HepG2 (cell line): ENCODE measurements around the gene ZBTB46. TPM values are rescaled to one million over a fixed set of nuclear protein-coding genes. Genes with fewer than 3 reads are reported as not detected.
A peak's percentile ranks its signal among the peaks of the same experiment; 100 is the strongest.

Experiments
- IRX3 ChIP-seq: sonication (generic); formaldehyde crosslinking; IDR thresholded peaks from 2 replicates; pipeline ENCODE4 v1.8.1; 2023; ENCODE audit warnings: mild to moderate bottlenecking, low read depth, missing genetic modification reagents, borderline replicate concordance
- KDM3A ChIP-seq: IDR thresholded peaks from 2 replicates; pipeline ENCODE4 v1.6.1; 2018; ENCODE audit warnings: low read depth, missing compliant biosample characterization
- RCOR2 ChIP-seq: IDR thresholded peaks from 2 replicates; pipeline ENCODE4 v1.6.1; 2016; ENCODE audit warnings: missing biosample characterization, missing genetic modification reagents
- RFXAP ChIP-seq: sonication (generic); formaldehyde crosslinking; IDR thresholded peaks from 2 replicates; pipeline ENCODE4 v1.4.0; 2020; ENCODE audit warnings: missing genetic modification reagents, borderline replicate concordance
- SOX13 ChIP-seq, 3 experiments: fragments of 450-650 bp in 1 of 3; sonication (generic) in 1 of 3; formaldehyde crosslinking in 1 of 3; IDR thresholded peaks in 2 of 3; conservative IDR thresholded peaks in 1 of 3; 2 replicates each; pipeline versions ENCODE4 v1.5.0 to v1.6.1; 2016 to 2020; ENCODE audit warnings: antibody characterized with exemption in 1 of 3, mild to moderate bottlenecking in 1 of 3, missing compliant biosample characterization in 1 of 3, missing genetic modification reagents in 1 of 3, moderate library complexity in 1 of 3
- ZNF501 ChIP-seq: sonication (generic); formaldehyde crosslinking; IDR thresholded peaks from 2 replicates; pipeline ENCODE4 v1.5.1; 2020; ENCODE audit warnings: mild to moderate bottlenecking, moderate library complexity, missing genetic modification reagents
- ZNF550 ChIP-seq: sonication (generic); formaldehyde crosslinking; IDR thresholded peaks from 2 replicates; pipeline ENCODE4 v1.4.0; 2020; ENCODE audit warnings: mild to moderate bottlenecking, missing genetic modification reagents, borderline replicate concordance
- ZNF589 ChIP-seq: sonication (generic); formaldehyde crosslinking; conservative IDR thresholded peaks from 2 replicates; pipeline ENCODE4 v1.8.0; 2022; ENCODE audit warnings: mild to moderate bottlenecking, moderate library complexity, missing genetic modification reagents
- ZNF619 ChIP-seq: sonication (generic); formaldehyde crosslinking; IDR thresholded peaks from 2 replicates; pipeline ENCODE4 v1.4.0; 2020; ENCODE audit warnings: mild to moderate bottlenecking, missing genetic modification reagents
- polyA plus RNA-seq, 8 experiments: library from polyadenylated mRNA; depleted of rRNA in 3 of 8; stranded (reverse) in 7 of 8; unstranded in 1 of 8; fragments of >200 nt; fragmentation: Illumina TruSeq in 4 of 8; extraction: Trizol in 4 of 8; gene quantifications; 2 replicates each; pipeline versions ENCODE4 v1.2.1 to v1.2.3, GENCODE V29; 2011 to 2016; ENCODE audit warnings: low read depth in 4 of 8, missing spikeins in 1 of 8, mixed read lengths in 1 of 8; ENCODE audit not compliant: insufficient read depth in 1 of 8
- total RNA-seq, 5 experiments: library from RNA; depleted of rRNA; stranded (reverse); fragments of >200 nt; fragmentation: Illumina TruSeq; extraction: Trizol; gene quantifications; 2 replicates each; pipeline ENCODE4 v1.2.3, GENCODE V29; 2016; ENCODE audit warnings: low read depth in 1 of 5
- TF ChIP-seq, protein P1 (sequence below): sonication (generic); formaldehyde crosslinking; IDR thresholded peaks from 2 replicates; pipeline ENCODE4 v1.9.0; 2021; ENCODE audit warnings: missing genetic modification reagents, mild to moderate bottlenecking, borderline replicate concordance
- TF ChIP-seq, protein P2 (sequence below): sonication (generic); formaldehyde crosslinking; IDR thresholded peaks from one replicate; pipeline ENCODE4 v1.5.1; 2020; ENCODE audit warnings: mild to moderate bottlenecking, missing genetic modification reagents; ENCODE audit errors: not compliant biosample characterization
- TF ChIP-seq, protein P3 (sequence below): sonication (generic); formaldehyde crosslinking; IDR thresholded peaks from 2 replicates; pipeline ENCODE4 v1.5.1; 2020; ENCODE audit warnings: missing genetic modification reagents, mild to moderate bottlenecking, borderline replicate concordance
- TF ChIP-seq, protein P4 (sequence below): sonication (generic); formaldehyde crosslinking; IDR thresholded peaks from 2 replicates; pipeline ENCODE4 v1.8.0; 2022; ENCODE audit warnings: mild to moderate bottlenecking, missing genetic modification reagents, borderline replicate concordance

Gene ZBTB46
- total and polyA plus RNA-seq, 2 of the 13 experiments (the other 11 are each of a cell fraction or from before 2014, with no cell fraction given) = 1.6 to 13.5 TPM

DNA sequence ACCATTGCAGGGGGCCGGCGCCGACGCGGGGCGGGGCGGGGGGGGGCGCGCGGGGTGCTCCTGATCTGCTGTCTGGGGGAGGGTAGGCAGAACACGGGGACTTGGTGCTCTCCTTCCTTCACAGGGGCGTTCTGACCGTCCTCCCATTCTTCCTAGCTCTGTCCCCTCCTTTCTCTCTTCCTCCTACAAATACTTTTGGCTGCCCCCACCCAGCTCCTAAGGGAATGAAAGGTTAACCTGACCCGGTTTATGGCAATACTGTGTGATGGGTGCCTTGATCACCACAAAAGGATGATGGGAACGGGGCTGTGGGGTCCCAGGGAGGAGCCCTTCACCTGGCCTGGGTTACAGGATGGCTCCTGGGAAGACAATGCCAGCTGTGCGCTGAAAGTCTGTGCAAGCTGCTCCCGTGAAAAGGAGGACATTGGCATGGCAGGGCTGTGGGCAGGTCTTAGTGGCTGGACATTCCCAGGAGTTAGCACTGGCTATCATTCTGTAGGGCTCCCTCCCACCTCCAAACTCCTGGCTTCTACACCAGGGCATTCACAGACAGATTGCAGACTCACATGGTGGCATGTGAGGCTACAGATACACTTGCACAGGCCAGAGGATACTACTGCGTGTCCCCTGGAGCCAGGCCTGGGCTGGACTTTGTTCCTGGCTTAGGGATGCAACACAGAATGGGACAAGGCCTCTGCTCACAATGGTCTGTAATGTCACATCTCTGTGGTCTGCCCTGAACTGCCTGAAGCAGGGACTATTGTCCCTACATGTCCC lies 32.1 kb upstream of the ZBTB46 start (continued):
- TF ChIP-seq SOX13 (IDR thresholded peaks at IDR 0.05) = no peak
- TF ChIP-seq SOX13 (CRISPR knock-in tag; conservative IDR thresholded peaks at IDR 0.05 in 1 of 2, IDR thresholded peaks at IDR 0.05 in 1 of 2) = peak in 1 of 2 experiments; percentile 59; a peak in 1 of 4 replicates
- TF ChIP-seq RFXAP (CRISPR knock-in tag) = no peak
- TF ChIP-seq, protein P1, sequence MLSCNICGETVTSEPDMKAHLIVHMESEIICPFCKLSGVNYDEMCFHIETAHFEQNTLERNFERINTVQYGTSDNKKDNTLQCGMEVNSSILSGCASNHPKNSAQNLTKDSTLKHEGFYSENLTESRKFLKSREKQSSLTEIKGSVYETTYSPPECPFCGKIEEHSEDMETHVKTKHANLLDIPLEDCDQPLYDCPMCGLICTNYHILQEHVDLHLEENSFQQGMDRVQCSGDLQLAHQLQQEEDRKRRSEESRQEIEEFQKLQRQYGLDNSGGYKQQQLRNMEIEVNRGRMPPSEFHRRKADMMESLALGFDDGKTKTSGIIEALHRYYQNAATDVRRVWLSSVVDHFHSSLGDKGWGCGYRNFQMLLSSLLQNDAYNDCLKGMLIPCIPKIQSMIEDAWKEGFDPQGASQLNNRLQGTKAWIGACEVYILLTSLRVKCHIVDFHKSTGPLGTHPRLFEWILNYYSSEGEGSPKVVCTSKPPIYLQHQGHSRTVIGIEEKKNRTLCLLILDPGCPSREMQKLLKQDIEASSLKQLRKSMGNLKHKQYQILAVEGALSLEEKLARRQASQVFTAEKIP (CRISPR knock-in tag) = no peak
- no peak for TF ChIP-seq KDM3A
- 0 out of 2 replicates have a peak, but pooled peaks have one; percentile 31 for TF ChIP-seq ZNF589
- TF ChIP-seq ZNF501 (CRISPR knock-in tag) = no peak
- TF ChIP-seq RCOR2 = 0 out of 2 replicates have a peak, but pooled peaks have one; percentile 5
- TF ChIP-seq, protein P2, sequence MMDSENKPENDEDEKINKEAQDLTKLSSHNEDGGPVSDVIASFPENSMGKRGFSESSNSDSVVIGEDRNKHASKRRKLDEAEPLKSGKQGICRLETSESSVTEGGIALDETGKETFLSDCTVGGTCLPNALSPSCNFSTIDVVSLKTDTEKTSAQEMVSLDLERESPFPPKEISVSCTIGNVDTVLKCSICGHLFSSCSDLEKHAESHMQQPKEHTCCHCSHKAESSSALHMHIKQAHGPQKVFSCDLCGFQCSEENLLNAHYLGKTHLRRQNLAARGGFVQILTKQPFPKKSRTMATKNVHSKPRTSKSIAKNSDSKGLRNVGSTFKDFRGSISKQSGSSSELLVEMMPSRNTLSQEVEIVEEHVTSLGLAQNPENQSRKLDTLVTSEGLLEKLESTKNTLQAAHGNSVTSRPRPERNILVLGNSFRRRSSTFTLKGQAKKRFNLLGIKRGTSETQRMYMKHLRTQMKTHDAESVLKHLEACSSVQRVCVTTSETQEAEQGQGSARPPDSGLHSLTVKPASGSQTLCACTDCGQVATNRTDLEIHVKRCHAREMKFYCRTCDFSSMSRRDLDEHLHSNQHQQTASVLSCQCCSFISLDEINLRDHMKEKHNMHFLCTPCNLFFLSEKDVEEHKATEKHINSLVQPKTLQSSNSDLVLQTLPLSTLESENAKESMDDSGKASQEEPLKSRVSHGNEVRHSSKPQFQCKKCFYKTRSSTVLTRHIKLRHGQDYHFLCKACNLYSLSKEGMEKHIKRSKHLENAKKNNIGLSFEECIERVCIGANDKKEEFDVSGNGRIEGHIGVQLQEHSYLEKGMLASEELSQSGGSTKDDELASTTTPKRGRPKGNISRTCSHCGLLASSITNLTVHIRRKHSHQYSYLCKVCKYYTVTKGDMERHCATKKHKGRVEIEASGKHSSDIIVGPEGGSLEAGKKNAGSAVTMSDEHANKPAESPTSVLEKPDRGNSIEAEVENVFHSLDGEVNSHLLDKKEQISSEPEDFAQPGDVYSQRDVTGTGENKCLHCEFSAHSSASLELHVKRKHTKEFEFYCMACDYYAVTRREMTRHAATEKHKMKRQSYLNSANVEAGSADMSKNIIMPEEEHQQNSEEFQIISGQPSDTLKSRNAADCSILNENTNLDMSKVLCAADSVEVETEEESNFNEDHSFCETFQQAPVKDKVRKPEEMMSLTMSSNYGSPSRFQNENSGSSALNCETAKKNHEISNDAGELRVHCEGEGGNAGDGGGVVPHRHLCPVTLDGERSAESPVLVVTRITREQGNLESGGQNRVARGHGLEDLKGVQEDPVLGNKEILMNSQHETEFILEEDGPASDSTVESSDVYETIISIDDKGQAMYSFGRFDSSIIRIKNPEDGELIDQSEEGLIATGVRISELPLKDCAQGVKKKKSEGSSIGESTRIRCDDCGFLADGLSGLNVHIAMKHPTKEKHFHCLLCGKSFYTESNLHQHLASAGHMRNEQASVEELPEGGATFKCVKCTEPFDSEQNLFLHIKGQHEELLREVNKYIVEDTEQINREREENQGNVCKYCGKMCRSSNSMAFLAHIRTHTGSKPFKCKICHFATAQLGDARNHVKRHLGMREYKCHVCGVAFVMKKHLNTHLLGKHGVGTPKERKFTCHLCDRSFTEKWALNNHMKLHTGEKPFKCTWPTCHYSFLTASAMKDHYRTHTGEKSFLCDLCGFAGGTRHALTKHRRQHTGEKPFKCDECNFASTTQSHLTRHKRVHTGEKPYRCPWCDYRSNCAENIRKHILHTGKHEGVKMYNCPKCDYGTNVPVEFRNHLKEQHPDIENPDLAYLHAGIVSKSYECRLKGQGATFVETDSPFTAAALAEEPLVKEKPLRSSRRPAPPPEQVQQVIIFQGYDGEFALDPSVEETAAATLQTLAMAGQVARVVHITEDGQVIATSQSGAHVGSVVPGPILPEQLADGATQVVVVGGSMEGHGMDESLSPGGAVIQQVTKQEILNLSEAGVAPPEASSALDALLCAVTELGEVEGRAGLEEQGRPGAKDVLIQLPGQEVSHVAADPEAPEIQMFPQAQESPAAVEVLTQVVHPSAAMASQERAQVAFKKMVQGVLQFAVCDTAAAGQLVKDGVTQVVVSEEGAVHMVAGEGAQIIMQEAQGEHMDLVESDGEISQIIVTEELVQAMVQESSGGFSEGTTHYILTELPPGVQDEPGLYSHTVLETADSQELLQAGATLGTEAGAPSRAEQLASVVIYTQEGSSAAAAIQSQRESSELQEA (CRISPR knock-in tag) = peak; percentile 12
- TF ChIP-seq ZNF619 (CRISPR knock-in tag) = peak; percentile 30
- peak; percentile 72; the same call in 1 of the 2 replicates for TF ChIP-seq ZNF550 (CRISPR knock-in tag)
- TF ChIP-seq, protein P3, sequence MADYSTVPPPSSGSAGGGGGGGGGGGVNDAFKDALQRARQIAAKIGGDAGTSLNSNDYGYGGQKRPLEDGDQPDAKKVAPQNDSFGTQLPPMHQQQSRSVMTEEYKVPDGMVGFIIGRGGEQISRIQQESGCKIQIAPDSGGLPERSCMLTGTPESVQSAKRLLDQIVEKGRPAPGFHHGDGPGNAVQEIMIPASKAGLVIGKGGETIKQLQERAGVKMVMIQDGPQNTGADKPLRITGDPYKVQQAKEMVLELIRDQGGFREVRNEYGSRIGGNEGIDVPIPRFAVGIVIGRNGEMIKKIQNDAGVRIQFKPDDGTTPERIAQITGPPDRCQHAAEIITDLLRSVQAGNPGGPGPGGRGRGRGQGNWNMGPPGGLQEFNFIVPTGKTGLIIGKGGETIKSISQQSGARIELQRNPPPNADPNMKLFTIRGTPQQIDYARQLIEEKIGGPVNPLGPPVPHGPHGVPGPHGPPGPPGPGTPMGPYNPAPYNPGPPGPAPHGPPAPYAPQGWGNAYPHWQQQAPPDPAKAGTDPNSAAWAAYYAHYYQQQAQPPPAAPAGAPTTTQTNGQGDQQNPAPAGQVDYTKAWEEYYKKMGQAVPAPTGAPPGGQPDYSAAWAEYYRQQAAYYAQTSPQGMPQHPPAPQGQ (CRISPR knock-in tag) = no peak
- TF ChIP-seq, protein P4, sequence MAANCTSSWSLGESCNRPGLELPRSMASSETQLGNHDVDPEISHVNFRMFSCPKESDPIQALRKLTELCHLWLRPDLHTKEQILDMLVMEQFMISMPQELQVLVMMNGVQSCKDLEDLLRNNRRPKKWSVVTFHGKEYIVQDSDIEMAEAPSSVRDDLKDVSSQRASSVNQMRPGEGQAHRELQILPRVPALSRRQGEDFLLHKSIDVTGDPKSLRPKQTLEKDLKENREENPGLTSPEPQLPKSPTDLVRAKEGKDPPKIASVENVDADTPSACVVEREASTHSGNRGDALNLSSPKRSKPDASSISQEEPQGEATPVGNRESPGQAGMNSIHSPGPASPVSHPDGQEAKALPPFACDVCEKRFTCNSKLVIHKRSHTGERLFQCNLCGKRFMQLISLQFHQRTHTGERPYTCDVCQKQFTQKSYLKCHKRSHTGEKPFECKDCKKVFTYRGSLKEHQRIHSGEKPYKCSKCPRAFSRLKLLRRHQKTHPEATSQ (CRISPR knock-in tag) = 0 out of 2 replicates have a peak, but pooled peaks have one; percentile 69
- TF ChIP-seq IRX3 (CRISPR knock-in tag) = 0 out of 2 replicates have a peak, but pooled peaks have one; percentile 18
